ENCODE results near the gene DCN. TPM values are rescaled to one million over a fixed set of nuclear protein-coding genes. Genes with fewer than 3 reads are reported as not detected.
A peak's percentile ranks its signal among the peaks of the same experiment; 100 is the strongest.

DCN gene
- total RNA-seq, 1 experiment from 2014 or later: not detected

GRCh38 chr12:91139286-91139685 lies 43.3 kb downstream of the DCN start:
- no peak for DNase-seq (ENCODE audit: low spot score)

DNA sequence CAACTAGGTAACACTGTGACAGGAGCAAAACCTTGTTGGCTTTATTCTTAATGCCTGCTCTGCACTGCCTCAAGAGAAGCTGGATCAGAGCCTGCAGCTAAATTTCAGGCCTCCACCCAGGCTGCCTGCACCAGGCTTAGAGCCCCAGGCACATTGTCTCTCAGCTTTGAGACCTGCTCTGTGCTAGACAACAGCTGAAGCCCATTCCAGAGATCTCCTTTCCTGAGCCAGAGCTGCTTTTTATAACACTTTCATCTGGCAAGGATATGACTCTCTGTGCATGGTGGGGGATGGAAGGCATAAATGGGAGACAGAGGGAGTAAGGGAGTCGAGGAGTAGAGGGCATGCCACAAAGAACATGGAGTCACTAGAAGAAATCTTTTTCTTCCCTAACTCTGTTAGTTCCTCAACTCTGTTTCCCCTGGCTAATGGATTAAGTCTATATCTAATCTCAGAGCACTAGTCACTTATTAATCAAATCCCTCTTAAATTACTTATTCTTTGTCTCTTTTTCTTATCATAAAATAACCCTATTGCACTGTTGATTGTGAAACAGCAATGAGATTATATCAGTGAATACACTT lies 44.2 kb downstream of the DCN start:
- DNase-seq (ENCODE audit: low spot score): no peak

DNA sequence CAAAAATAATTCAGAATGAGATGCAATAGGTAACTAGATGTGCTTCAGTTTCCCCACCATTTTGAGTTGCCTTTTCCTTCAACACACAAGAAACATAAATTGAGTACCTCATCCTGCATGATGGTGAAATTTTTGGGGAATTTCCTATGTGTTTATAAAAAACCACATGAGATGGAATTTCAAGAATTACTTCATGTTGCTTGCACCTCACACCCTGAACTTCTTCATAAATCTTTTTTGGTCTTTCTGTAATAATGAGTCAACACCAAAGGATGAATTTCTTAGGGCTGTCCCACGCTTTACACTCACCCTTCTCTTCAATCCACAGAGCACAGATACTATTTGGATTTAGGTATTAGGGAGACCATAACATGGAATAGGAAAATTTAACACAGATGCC lies 48.7 kb downstream of the DCN start:
- DNase-seq (ENCODE audit: low spot score): no peak

- no peak for DNase-seq (ENCODE audit: low spot score)
Observed at GRCh38 chr12:91129662-91130362, 52.8 kb downstream of the DCN start.

DNA sequence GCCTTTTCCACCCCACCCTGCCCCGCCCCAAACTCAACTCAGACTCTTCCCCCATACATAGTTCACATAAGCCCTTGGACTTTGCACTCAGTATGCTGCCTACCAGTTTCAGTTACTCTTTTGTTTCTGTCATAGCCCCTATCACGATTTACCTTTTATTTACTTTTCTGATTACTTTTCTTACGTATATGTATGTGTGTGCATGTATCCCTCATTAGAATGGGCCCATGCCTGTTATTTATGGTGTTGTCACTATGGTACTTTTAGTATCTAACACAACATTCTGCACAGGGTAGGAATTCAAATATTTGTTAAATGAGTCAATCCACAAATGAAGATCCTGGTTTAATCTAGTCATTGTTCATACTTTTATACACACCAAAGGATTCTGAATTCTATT lies 54.9 kb downstream of the DCN start:
- DNase-seq (ENCODE audit: low spot score): peak; percentile 71

GRCh38 chr12:91127306-91127705 lies 55.3 kb downstream of the DCN start:
- no peak for DNase-seq (ENCODE audit: low spot score)

- DNase-seq (ENCODE audit: low spot score): no peak
Observed at GRCh38 chr12:91126516-91126915, 56.1 kb downstream of the DCN start.

DNA sequence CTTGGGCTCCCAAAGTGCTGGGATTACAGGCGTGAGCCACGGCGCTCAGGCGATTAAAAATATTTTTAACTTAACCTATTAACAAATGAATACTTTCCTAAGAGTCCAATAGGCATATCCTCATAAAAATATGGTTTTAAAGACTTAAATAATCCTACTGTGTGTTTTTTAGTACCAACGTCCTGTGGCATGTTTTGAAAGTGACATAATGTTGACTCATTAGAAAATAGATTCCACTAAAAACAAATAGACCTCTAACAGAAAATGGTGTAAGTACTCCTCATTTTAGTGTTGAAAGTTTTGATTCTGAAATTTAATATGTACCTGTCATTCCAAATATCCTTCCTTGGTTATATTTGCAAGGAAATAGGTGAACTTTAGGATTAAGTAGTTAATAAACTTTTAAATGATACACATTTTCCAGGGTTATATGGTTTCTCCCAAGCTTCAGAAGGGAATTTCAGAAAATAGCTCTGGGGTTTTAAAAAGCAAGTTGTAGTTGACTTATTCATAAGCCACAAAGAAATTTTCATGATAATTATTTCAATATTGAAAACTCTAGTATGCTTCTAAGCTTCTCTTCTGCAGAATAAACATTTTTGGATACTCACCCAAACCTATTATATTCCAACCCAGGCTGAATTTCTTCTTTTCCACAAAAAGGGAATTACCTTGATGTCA lies 59.2 kb downstream of the DCN start:
- no peak for DNase-seq (ENCODE audit: low spot score)

DNA sequence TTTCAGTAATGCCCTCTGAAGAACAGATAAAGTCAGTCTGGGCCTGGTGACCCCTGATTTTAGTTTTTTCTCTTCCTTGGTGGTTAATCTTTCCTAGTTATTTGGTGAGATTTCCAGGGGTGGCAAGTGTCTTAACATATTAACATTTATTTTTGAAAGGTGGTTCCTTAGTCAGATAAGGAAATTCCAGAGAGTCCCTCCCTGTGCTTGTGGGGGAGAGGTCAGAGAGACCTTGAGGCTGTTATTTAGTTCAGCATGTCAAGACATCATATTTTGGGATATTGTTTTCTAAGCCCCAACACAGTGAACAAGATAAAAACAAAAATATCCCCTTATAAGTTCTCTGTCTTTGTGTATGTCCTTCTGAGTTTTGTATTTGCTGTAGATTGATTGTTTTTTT lies 61.8 kb downstream of the DCN start:
- DNase-seq (ENCODE audit: low spot score): peak; percentile 40

DNA sequence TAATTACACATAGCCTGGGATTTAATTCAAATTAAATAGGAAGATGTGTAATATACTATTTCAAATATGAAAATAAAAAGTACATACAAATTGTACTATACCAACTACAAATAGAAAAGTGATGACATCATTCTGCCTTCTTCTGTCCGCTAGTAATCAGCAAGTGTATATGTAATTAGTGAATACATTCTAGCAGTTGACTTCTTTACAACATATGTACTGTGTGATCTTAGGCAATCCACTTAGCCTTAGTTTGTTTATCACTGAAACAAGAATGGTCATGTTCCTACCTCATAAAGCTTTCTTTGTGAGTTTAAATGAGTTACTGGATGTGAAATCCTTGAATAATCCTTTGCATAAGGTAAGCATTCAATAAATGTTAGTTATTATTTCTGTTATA lies 63.5 kb downstream of the DCN start:
- DNase-seq (ENCODE audit: low spot score): no peak

GRCh38 chr12:91113621-91114020 lies 69.0 kb downstream of the DCN start:
- DNase-seq (ENCODE audit: low spot score): no peak

DNA sequence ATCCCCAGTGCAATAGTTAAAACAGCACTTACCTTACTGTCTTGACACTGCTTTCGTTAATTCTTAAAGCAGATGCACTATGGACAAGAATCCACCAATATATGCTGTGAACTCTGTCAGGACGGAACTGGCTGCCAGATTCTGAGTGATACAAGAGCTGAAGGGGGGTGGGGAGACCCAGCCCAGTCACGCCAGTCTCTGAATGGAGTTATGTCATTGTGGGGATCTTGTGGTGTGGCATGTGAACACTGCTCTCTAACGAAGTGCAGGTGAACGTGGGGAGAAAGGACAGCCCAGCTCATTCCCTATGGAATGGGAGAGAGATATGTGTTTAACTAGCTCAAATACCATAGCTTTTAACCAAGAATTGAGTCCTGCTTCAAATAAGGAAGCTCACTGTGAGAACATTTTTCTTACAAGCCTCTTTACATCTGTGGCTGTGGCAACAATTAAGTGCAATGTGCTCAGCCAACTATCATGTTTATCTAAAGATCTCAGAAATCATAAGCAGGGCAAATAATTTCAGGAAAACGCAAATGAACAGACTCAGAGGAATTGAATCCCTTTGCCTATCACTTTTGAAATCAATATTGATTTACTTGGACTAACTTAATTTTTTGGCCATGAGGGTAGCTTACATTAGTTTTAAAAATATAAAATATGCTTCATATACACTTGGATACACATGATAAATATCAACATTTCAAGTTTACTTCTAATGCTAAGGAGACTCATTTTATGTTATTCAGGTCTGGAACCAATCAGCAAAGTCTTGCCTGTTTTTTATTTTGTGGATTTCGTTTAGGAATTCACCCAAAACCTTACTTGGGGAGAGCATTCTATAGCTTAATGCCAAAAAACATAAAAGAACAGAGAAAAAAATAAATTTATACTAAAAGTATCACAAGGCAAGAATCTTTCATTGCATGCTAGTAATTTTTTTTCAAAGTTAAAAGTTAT lies 71.0 kb downstream of the DCN start, which contains the start of gene LUM:
TSS of gene LUM (minus strand) at position 129 of the 960 bp plus-strand sequence. CDS start 2,515 bp downstream, outside the sequence.
- DNase-seq (ENCODE audit: low spot score): peak; percentile 32

GRCh38 chr12:91110311-91110924 lies 72.2 kb downstream of the DCN start:
- DNase-seq (ENCODE audit: low spot score): no peak

DNA sequence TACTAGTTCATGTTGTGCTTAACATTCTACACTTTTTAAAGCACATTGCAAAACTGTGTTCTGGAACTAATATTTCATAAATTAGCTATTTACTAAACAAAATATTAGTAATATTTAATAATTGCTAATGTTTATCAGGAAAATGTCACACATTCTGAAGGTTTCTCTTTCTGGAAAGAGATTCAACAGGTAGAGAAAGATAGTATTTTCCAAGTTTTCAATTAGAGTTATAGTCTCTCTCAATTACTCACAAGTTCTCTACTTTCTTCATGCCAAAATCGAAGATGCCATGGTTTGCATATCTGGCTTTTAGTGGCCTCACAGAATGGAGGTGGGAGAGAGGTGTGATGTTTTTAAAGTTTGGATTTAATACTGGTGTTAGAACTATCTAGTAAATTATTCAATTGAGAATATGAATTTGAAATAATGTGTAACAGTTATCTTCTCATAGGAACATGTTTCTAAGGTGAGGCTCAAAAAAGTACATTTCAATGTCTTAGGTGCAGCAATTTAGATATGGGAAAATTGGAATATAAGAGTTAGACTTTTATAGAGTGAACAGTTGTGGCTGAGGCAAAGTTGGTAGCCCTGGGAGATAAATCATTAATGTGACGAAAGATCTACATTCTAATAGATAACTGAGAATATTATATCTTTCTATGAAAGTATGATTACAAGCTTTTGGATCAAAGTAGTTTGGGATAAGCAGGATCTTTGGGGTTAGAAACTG lies 72.9 kb downstream of the DCN start:
- no peak for DNase-seq (ENCODE audit: low spot score)

- peak; percentile 93 for DNase-seq (ENCODE audit: low spot score)
Observed at GRCh38 chr12:91109148-91109564, 73.5 kb downstream of the DCN start.

DNA sequence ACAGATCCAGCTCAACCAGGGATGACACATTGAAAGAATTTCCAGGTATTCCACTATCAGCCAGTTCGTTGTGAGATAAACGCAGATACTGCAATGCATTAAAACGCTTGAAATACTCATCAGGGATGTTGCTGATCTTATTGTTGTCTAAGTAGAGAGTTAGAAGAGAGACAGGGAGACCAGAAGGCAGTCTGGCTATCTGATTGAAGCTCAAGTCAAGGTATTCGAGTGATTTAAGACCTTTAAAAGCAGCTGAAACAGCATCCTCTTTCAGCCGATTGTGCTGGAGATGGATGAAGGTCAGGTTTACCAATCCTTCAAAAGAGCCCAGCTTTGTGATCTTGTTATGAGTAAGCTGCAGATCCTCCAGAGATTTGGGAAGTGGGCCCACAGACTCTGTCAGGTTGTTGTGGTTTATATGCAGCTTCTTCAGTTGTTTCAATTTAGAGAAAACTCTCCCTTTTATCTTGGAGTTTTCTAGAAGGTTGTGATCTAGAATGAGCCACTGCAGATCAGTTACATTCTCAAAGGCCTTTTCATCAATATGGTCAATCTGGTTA lies 74.3 kb downstream of the DCN start:
- DNase-seq (ENCODE audit: low spot score): no peak

DNA sequence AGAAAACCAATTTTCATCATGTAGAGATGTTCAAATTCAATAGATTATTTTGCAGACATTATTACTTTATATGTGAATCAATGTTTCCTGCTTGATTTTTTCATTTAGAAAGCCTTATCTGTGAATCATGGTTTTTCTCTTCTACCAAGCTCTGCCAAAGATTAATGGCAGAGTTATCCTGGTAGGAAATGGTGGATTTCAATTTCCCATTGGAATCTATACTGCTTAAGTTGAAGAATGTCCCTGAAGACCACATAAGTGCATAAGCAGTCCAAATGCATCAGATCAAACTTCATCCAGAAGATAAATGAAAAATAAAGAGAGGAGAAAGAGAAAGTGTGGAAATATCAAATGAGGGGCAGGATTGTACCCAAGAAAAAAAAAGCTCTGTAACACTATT lies 76.3 kb downstream of the DCN start:
- no peak for DNase-seq (ENCODE audit: low spot score)

DNA sequence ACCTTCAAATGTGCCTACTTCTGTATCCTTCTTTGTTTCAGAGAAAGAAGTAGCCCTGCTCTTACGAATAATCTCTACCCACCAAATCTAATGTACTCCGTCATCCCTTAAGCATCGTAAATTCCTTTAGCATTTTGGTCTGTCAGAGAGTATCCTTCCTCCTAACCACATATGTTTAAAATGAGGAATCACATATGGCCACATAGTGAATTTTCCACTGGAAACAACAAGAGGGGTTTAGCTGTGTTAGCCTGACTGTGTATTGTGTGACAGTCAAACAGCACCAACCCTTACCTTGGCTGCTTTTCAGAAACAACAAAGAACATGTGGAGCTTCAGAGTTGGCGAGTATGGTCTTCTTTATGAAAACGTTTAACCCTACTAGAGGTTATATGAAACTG lies 76.8 kb downstream of the DCN start:
- no peak for DNase-seq (ENCODE audit: low spot score)

- DNase-seq (ENCODE audit: low spot score): no peak
Observed at GRCh38 chr12:91104812-91105466, 77.7 kb downstream of the DCN start.

GRCh38 chr12:91103624-91104023 lies 79.0 kb downstream of the DCN start:
- DNase-seq (ENCODE audit: low spot score): no peak

All from HT-29 (cell line).